Bronchial epithelial cell (primary cell): Measurements from ENCODE around the gene ARHGAP45. TPM values are rescaled to one million over a fixed set of nuclear protein-coding genes. Genes with fewer than 3 reads are reported as not detected.
A peak's percentile ranks its signal among the peaks of the same experiment; 100 is the strongest.

Experiments used
- DNase-seq: peaks from one replicate; pipeline ENCODE4 v3.0.0-alpha.2; 2010; ENCODE audit warnings: low read depth
- FAIRE-seq: peaks from 2 replicates; lab custom pipeline; 2011; peaks lifted over from hg19 to GRCh38; lab: Jason Lieb, UNC
- H3K27me3 ChIP-seq: 2 replicates; pipeline ENCODE4 v1.5.1; 2011; ENCODE audit warnings: low read length; ENCODE audit not compliant: control insufficient read depth, insufficient read depth
- H3K36me3 ChIP-seq: 2 replicates; pipeline ENCODE4 v1.5.1; 2011; ENCODE audit warnings: low read length; ENCODE audit not compliant: control insufficient read depth, insufficient read depth
- H3K4me3 ChIP-seq: 2 replicates; pipeline ENCODE4 v1.5.1; 2011; ENCODE audit warnings: mild to moderate bottlenecking, low read depth, low read length, control low read depth
- total RNA-seq: library from RNA; depleted of rRNA; stranded (reverse); fragments of >200 nt; gene quantifications from 2 replicates; pipeline ENCODE4 v1.2.1, GENCODE V29; 2014
- TF ChIP-seq, protein P1 (sequence below): IDR thresholded peaks from 2 replicates; pipeline ENCODE4 v1.5.1; 2011; ENCODE audit warnings: mild to moderate bottlenecking, moderate library complexity, low read length, control low read depth, inconsistent platforms; ENCODE audit not compliant: insufficient read depth, severe bottlenecking

Gene ARHGAP45
- total RNA-seq, 1 donor from 2014 or later = 11.8 TPM

DNA sequence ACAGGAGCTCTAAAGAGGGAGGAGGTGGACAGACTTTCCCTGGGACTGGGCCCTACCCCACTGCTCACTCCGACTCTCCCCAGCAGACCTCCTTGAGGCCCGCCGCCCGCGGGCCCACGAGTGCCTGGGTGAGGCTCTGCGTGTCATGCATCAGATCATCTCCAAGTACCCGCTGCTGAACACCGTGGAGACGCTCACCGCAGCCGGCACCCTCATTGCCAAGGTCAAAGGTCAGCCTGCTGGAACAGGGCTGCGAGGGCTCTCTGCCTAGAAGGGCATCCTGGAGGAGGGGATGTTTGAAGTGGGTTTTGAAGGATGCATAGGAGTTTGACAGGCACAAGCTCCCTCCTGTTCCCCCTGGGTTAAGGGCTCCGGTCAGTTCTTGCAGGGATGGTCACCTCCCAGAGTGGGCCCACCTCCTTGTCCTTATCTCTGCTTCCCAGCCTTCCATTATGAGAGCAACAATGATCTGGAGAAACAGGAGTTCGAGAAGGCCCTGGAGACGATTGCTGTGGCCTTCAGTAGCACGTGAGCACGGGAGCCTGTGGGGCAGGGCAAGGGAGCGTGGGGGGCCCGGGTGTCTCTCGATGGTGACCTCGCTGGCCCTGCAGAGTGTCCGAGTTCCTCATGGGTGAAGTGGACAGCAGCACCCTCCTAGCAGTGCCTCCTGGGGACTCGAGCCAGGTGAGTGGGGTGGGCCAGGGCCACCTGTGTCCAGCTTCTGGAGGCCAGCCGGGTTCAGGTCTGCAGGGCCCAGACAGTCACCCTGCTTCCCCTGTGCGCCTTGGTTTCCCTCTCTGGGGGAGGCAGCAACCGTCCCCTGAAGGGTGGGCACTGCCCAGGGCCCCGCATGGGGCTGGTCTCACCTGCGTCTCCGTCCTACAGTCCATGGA is 6.3 kb downstream of the ARHGAP45 start:
- H3K36me3 ChIP-seq = no peaks in the 10 kb centered on the region
- FAIRE-seq = no peak
- no peak for DNase-seq
- TF ChIP-seq, protein P1, sequence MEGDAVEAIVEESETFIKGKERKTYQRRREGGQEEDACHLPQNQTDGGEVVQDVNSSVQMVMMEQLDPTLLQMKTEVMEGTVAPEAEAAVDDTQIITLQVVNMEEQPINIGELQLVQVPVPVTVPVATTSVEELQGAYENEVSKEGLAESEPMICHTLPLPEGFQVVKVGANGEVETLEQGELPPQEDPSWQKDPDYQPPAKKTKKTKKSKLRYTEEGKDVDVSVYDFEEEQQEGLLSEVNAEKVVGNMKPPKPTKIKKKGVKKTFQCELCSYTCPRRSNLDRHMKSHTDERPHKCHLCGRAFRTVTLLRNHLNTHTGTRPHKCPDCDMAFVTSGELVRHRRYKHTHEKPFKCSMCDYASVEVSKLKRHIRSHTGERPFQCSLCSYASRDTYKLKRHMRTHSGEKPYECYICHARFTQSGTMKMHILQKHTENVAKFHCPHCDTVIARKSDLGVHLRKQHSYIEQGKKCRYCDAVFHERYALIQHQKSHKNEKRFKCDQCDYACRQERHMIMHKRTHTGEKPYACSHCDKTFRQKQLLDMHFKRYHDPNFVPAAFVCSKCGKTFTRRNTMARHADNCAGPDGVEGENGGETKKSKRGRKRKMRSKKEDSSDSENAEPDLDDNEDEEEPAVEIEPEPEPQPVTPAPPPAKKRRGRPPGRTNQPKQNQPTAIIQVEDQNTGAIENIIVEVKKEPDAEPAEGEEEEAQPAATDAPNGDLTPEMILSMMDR = no peak
- no peak overlapping the region for H3K4me3 ChIP-seq
- H3K27me3 ChIP-seq = peaks cover 5% of the 10 kb centered on the region

DNA sequence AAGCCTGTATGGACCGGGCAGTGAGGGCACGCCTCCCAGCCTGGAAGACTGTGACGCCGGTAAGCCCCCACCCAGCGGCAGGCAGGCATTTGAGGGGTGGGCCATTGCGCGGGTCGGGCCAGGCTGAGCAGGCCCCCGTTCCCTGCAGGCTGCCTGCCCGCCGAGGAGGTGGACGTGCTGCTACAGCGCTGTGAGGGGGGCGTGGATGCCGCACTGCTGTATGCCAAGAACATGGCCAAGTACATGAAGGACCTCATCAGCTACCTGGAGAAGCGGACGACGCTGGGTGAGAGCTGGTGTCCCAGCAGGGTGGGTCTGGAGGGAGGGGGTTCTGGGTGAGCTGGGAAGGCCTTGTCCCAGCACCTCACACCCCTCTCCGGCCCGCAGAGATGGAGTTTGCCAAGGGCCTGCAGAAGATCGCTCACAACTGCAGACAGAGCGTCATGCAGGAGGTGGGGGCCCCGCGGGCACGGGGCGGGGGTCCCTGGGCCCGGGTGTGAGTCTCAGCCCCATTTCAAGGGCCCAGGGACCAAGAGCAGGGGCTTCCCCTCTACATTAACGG is 7.1 kb downstream of the ARHGAP45 start:
- Histone ChIP-seq H3K4me3 (no peak overlapping the region), H3K36me3 (no peaks in the 10 kb centered on the region), H3K27me3 (peaks cover 5% of the 10 kb centered on the region)
- TF ChIP-seq, protein P1 = no peak
- FAIRE-seq = no peak
- DNase-seq = no peak

DNA sequence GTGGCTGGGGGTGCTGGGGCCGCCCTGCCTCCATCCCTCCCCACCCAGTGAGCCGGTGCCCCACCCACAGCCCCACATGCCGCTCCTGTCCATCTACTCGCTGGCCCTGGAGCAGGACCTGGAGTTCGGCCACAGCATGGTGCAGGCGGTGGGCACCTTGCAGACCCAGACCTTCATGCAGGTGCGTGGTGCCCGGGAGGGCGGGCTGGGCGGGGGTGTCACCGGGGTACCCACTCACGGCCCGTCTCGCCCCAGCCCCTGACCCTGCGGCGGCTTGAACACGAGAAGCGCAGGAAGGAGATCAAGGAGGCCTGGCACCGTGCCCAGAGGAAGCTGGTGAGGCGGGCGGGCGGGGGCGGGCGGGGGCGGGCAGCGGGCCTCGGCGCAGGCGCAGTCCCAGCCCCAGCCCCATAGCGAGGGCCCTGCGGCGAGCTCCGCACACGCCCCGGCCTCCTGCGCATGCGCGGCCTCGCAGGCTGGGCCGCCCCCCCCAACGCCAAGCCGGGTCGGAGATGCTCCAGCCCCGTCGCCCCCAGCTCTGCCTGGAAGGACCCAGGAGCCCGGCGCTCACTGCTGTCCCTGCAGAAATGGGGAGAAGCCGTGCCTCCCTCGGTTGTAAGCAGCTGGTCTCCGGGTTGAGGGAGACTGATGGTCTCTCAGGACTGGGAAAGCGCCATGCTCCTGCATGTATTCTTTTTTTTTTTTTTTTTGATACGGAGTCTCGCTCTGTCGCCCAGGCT is 7.7 kb downstream of the ARHGAP45 start:
- FAIRE-seq (no peak), DNase-seq (no peak)
- TF ChIP-seq, protein P1 = no peak
- Histone ChIP-seq H3K4me3 (peak overlapping the region; percentile 18), H3K36me3 (no peaks in the 10 kb centered on the region), H3K27me3 (peaks cover 5% of the 10 kb centered on the region)

DNA sequence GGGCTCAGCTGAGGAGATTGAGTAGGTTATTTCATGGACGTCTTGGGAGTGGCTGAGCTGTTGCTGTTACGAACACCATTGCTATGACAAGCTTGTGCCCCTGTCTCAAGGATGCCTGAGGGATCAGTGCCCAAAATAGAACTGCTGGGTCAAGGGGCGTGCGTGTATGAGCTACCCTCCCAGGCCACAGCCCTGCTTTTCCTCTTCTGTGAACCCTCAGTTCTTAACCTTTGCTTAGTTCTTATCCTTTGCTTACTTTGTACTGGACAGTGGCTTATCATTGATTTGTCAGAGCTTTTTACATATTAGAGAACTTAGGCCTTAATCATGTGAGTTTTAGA is 9.0 kb downstream of the ARHGAP45 start:
- H3K36me3 ChIP-seq = no peaks in the 10 kb centered on the region
- FAIRE-seq (no peak), DNase-seq (no peak)
- H3K4me3 ChIP-seq = no peak overlapping the region
- TF ChIP-seq, protein P1 = no peak
- H3K27me3 ChIP-seq = peaks cover under 1% of the 10 kb centered on the region

DNA sequence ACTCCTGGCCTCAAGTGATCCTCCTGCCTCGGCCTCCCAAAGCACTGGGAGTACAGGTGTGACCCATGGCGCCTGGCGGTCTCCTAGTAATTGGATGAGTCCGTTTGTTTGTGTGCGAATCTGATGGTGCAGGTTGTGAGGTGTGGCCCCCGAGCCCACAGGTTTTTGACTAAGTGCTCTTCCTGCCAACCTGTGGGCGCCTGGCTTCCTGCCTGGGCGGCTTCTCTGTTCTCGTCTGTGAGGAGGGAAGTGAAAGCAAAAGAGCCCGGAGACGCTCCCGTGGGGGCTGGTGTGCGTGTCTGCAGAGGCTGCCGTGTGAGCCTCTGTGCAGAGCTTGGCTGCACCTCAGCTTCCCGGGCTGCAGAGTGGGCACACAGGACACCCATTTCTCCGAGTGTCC is 10.0 kb downstream of the ARHGAP45 start:
- H3K4me3 ChIP-seq = no peak overlapping the region
- peak; percentile 65 for DNase-seq
- H3K36me3 ChIP-seq = no peaks in the 10 kb centered on the region
- no peak for FAIRE-seq
- TF ChIP-seq, protein P1 = no peak
- no peaks in the 10 kb centered on the region for H3K27me3 ChIP-seq
